Measurements from ENCODE around the gene ANO6. TPM values are rescaled to one million over a fixed set of nuclear protein-coding genes. Genes with fewer than 3 reads are reported as not detected.

Gene ANO6
- total and polyA plus RNA-seq, 4 donors = 8.7 to 102 (median 40.5) TPM

GRCh38 chr12:45191239-45191638, 24.7 kb upstream of the ANO6 start:
- Histone ChIP-seq H3K36me3 (ENCODE audit: control insufficient read depth in 4 of 4, insufficient read depth in 4 of 4, low read length in 4 of 4) (no peaks in the 10 kb centered on the region), H3K27me3 (ENCODE audit: control insufficient read depth in 3 of 3, insufficient read depth in 3 of 3, low read length in 2 of 3) (no peaks in the 10 kb centered on the region), H3K4me1 (ENCODE audit: control insufficient read depth in 5 of 5, insufficient read depth in 5 of 5, low read length in 5 of 5) (peaks cover 0 to 3% (median 0%) of the 10 kb centered on the region in 5 donors), H3K9me3 (ENCODE audit: control insufficient read depth in 4 of 4, insufficient read depth in 3 of 4, low read length in 3 of 4) (no peaks in the 10 kb centered on the region), H3K4me3 (no peak overlapping the region), H3K9ac (ENCODE audit: insufficient read depth in 1 of 2, low read length in 2 of 2) (no peak overlapping the region), H3K27ac (ENCODE audit: low read depth in 1 of 2, low read length in 1 of 2) (no peak overlapping the region)
- ATAC-seq (ENCODE audit: insufficient read depth, low FRiP score) (no peak), DNase-seq (no peak)
- 72 to 82% methylated on average over 1 of the region's 1 CpG for WGBS, 2 donors
- no peak for TF ChIP-seq CTCF (IDR thresholded peaks at IDR 0.05; ENCODE audit: control extremely low read depth, extremely low read depth)

GRCh38 chr12:45192707-45193106, 23.2 kb upstream of the ANO6 start:
- WGBS, 2 donors = 73 to 74% methylated on average over 4 of the region's 4 CpGs
- no peak for TF ChIP-seq CTCF (IDR thresholded peaks at IDR 0.05; ENCODE audit: control extremely low read depth, extremely low read depth)
- Histone ChIP-seq H3K9ac (ENCODE audit: insufficient read depth in 1 of 2, low read length in 2 of 2) (no peak overlapping the region), H3K4me1 (ENCODE audit: control insufficient read depth in 5 of 5, insufficient read depth in 5 of 5, low read length in 5 of 5) (peaks cover 0 to 3% (median 0%) of the 10 kb centered on the region in 5 donors), H3K27me3 (ENCODE audit: control insufficient read depth in 3 of 3, insufficient read depth in 3 of 3, low read length in 2 of 3) (no peaks in the 10 kb centered on the region), H3K9me3 (ENCODE audit: control insufficient read depth in 4 of 4, insufficient read depth in 3 of 4, low read length in 3 of 4) (no peaks in the 10 kb centered on the region), H3K27ac (ENCODE audit: low read depth in 1 of 2, low read length in 1 of 2) (no peak overlapping the region), H3K4me3 (no peak overlapping the region), H3K36me3 (ENCODE audit: control insufficient read depth in 4 of 4, insufficient read depth in 4 of 4, low read length in 4 of 4) (no peaks in the 10 kb centered on the region)
- ATAC-seq (ENCODE audit: insufficient read depth, low FRiP score) (no peak), DNase-seq (no peak)

- peaks cover 0 to 6% (median 0%) of the 10 kb centered on the region in 5 donors for H3K4me1 ChIP-seq (ENCODE audit: control insufficient read depth in 5 of 5, insufficient read depth in 5 of 5, low read length in 5 of 5)
- no peak overlapping the region for H3K4me3 ChIP-seq
- no peaks in the 10 kb centered on the region for H3K27me3 ChIP-seq (ENCODE audit: control insufficient read depth in 3 of 3, insufficient read depth in 3 of 3, low read length in 2 of 3)
- peak overlapping the region in 1 of 2 donors; percentile 48 for H3K27ac ChIP-seq (ENCODE audit: low read depth in 1 of 2, low read length in 1 of 2)
- no peak for TF ChIP-seq CTCF (IDR thresholded peaks at IDR 0.05; ENCODE audit: control extremely low read depth, extremely low read depth)
- ATAC-seq (ENCODE audit: insufficient read depth, low FRiP score) (peak; percentile 80), DNase-seq (peak in 1 of 3 donors; percentile 40)
- 26 to 40% methylated on average over 7 of the region's 7 CpGs for WGBS, 2 donors
- H3K9me3 ChIP-seq (ENCODE audit: control insufficient read depth in 4 of 4, insufficient read depth in 3 of 4, low read length in 3 of 4) = no peaks in the 10 kb centered on the region
- H3K36me3 ChIP-seq (ENCODE audit: control insufficient read depth in 4 of 4, insufficient read depth in 4 of 4, low read length in 4 of 4) = no peaks in the 10 kb centered on the region
- no peak overlapping the region for H3K9ac ChIP-seq (ENCODE audit: insufficient read depth in 1 of 2, low read length in 2 of 2)
Measured at GRCh38 chr12:45200491-45201043, 15.3 kb upstream of the ANO6 start.

DNA sequence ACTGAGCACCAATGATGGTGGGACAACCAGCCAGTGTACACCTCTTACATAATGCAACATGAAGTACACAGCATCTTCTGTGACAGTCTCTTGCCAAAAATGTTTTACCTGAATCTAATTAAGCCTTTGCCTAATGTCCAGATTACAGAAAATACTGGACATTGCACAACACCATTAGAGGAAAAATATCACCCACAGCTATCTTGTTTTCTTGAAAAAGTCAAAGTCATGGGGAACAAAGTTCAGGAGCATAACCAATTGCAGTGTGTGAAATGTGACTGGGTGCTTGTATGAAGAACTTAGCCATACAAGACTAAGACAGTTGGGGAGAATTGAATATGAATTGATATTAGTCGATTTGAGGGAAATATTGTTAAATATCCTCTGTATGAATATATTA, 12.1 kb upstream of the ANO6 start:
- Histone ChIP-seq H3K9ac (ENCODE audit: insufficient read depth in 1 of 2, low read length in 2 of 2) (no peak overlapping the region), H3K27me3 (ENCODE audit: control insufficient read depth in 3 of 3, insufficient read depth in 3 of 3, low read length in 2 of 3) (no peaks in the 10 kb centered on the region)

More for the DNA sequence above, 12.1 kb upstream of the ANO6 start:
- Histone ChIP-seq H3K9me3 (ENCODE audit: control insufficient read depth in 4 of 4, insufficient read depth in 3 of 4, low read length in 3 of 4) (no peaks in the 10 kb centered on the region), H3K36me3 (ENCODE audit: control insufficient read depth in 4 of 4, insufficient read depth in 4 of 4, low read length in 4 of 4) (no peaks in the 10 kb centered on the region), H3K27ac (ENCODE audit: low read depth in 1 of 2, low read length in 1 of 2) (no peak overlapping the region), H3K4me3 (no peak overlapping the region), H3K4me1 (ENCODE audit: control insufficient read depth in 5 of 5, insufficient read depth in 5 of 5, low read length in 5 of 5) (peaks cover 0 to 6% (median 0%) of the 10 kb centered on the region in 5 donors)
- no peak for ATAC-seq (ENCODE audit: insufficient read depth, low FRiP score)
- no peak for DNase-seq
- no peak for TF ChIP-seq CTCF (IDR thresholded peaks at IDR 0.05; ENCODE audit: control extremely low read depth, extremely low read depth)
- 96 to 100% methylated on average over 1 of the region's 1 CpG for WGBS, 2 donors
